IPS-18a (cell line): ENCODE results near the gene FAM9B.

ENCODE experiments used
- H3K27ac ChIP-seq: one replicate; pipeline ENCODE4 v1.5.1; 2013; ENCODE audit warnings: low read length
- H3K27me3 ChIP-seq: one replicate; pipeline ENCODE4 v1.6.1; 2013; ENCODE audit warnings: mild to moderate bottlenecking, low read length; ENCODE audit not compliant: control insufficient read depth, insufficient read depth
- H3K36me3 ChIP-seq: one replicate; pipeline ENCODE4 v1.6.1; 2013; ENCODE audit warnings: low read depth, low read length; ENCODE audit not compliant: control insufficient read depth
- H3K4me1 ChIP-seq: one replicate; pipeline ENCODE4 v1.6.1; 2013; ENCODE audit warnings: low read depth, low read length; ENCODE audit not compliant: control insufficient read depth
- H3K4me3 ChIP-seq: one replicate; pipeline ENCODE4 v1.5.1; 2013; ENCODE audit warnings: low read length
- H3K9ac ChIP-seq: one replicate; pipeline ENCODE4 v1.6.1; 2013; ENCODE audit warnings: mild to moderate bottlenecking, low read length, moderate library complexity
- H3K9me3 ChIP-seq: one replicate; pipeline ENCODE4 v1.6.1; 2013; ENCODE audit warnings: low read depth, low read length; ENCODE audit not compliant: control insufficient read depth

Gene FAM9B

DNA sequence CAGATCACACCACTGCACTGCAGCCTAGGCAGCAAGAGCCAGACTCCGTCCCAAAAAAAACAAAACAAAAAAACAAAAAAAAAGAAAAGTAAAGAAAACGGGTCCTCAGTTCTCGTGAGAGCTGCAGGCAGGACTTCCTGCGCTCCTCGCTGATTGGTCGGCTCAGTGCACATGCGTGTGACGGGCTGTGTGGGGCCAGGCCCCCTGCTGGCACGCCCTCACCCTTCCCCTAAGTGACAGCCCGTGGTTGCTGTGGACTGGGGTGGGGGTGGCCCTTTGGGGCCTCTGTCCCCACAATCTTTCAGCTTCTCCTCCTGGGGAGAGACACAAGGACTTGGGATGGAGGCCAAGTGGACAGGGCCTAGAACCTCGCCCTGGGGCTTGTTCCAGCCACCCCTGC lies at the start of gene FAM9B:
TSS of gene FAM9B (minus strand) at position 139 of the 400 bp plus-strand sequence. CDS start 1,141 bp downstream, outside the sequence.
- Histone ChIP-seq H3K9me3 (no peaks in the 10 kb centered on the region), H3K27ac (no peak within 1 kb of the TSS), H3K4me1 (no peaks in the 10 kb centered on the region), H3K27me3 (no peaks in the 10 kb centered on the region), H3K4me3 (no peak within 1 kb of the TSS), H3K36me3 (no peaks in the 10 kb centered on the region), H3K9ac (no peak within 1 kb of the TSS)

DNA sequence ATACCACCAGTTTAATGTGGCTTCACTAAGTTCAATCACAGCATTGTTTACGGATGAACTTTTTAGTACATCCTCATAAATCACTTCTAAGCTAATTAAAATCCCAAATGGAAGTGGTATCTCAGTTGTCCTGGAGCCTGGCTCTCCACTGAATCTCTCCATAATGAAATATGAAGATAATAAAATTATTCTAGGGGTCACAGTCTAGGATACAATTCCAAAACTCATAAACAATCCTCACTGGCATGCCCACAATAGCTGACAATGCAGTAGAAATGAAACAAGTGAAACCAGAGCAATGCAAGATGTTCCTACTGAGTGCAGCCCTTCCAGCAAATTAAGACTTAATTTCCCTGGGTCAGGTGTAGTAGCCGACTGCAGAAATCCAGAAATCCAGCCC lies 47.3 kb upstream of the FAM9B start:
- no peaks in the 10 kb centered on the region for H3K27me3 ChIP-seq
- no peaks in the 10 kb centered on the region for H3K9me3 ChIP-seq
- H3K4me1 ChIP-seq = no peaks in the 10 kb centered on the region
- H3K4me3 ChIP-seq = no peak overlapping the region
- no peak overlapping the region for H3K9ac ChIP-seq
- no peak overlapping the region for H3K27ac ChIP-seq
- H3K36me3 ChIP-seq = no peaks in the 10 kb centered on the region

DNA sequence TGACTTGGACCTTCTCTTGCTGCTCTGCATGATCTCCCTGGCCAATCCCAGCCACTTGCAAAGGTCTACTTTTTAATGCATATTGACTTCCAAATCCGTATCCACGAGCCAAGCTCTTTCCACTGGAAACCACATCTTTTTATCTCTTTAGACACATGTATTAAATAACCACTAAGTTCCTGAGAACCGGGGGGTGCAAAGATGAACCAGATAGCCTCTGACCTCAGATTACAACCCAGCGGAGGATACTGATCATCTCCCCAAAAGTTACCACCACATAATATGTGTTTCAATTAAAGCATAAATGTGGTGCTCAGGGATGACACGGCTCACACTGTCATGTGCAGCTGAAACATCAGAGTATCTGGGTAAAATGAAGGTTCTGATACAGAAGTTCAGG lies 40.4 kb upstream of the FAM9B start:
- H3K9me3 ChIP-seq = no peaks in the 10 kb centered on the region
- no peaks in the 10 kb centered on the region for H3K27me3 ChIP-seq
- H3K4me1 ChIP-seq = no peaks in the 10 kb centered on the region

DNA sequence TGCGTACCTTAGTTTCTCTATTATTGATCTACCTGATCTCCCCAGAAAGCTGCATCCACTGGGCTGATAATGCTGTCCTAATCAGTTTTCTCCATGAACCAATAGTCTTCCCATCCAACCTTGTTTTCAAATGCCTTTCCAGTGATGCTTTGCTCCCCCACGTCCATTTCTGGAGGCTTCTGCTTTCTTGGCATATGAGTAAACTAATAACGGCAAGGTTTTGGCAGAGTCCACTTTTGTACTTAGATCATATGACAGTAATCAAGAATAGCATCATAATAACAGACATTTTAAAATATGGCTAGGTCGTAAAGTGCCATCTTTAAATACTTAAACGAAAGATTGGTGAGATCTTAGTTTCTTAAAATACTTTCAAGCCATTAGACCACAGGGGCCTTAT lies 38.4 kb upstream of the FAM9B start:
- H3K4me3 ChIP-seq = no peak overlapping the region
- no peak overlapping the region for H3K27ac ChIP-seq
- peaks cover 7% of the 10 kb centered on the region for H3K4me1 ChIP-seq
- no peaks in the 10 kb centered on the region for H3K36me3 ChIP-seq
- no peaks in the 10 kb centered on the region for H3K27me3 ChIP-seq
- H3K9me3 ChIP-seq = no peaks in the 10 kb centered on the region
- no peak overlapping the region for H3K9ac ChIP-seq

More for the DNA sequence above, 40.4 kb upstream of the FAM9B start:
- Histone ChIP-seq H3K9ac (no peak overlapping the region), H3K27ac (no peak overlapping the region), H3K36me3 (no peaks in the 10 kb centered on the region), H3K4me3 (no peak overlapping the region)

DNA sequence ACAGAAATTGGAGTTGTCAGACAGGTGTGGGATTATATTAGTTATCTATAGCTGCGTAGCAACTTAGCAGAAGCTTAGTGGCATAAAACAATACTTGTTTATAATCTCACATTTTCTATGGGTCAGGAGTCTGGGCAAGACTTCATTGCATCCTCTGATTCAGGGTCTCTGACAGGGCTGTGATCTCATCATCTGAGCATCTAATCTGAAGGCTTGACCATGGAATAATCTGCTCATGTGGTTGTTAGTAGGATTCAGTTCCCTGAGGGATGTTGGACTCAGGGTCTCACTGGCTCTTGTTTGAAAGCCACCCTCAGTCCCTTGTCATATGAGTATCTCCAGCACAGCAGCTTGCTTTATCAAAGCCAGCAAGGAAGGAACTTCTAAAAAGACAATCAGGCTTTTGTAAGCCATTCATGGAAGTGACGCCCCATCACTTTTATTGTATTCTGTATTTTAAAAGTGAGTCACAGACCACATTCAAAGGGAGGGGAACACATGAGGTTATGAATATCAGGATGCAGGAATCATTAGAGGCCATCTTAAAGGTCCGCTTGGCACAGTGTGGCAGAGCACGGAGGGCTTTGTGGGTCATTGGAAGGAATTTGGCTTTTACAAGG lies 37.2 kb upstream of the FAM9B start:
- Histone ChIP-seq H3K9ac (no peak overlapping the region), H3K36me3 (no peaks in the 10 kb centered on the region), H3K27me3 (no peaks in the 10 kb centered on the region), H3K9me3 (no peaks in the 10 kb centered on the region), H3K4me3 (no peak overlapping the region), H3K27ac (no peak overlapping the region), H3K4me1 (peaks cover 8% of the 10 kb centered on the region)

DNA sequence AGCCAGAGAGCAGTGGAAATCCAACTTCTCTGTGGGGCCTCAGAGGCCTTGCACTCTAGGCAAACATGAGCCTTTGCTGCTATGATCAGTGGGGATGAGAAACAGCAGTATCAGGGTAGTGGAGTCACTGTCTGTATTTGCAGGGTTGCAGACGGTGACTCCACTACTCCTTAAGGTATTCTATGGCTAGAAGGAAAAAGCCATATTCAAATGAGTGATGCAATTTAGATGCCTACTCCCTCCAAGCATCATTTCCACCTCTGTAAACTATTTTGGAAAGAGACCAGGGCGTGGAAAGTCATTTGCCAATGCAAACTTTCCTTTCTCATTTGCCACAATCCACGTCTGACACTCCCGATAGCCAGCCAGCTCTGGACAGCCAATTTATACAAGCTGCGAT lies 35.6 kb upstream of the FAM9B start:
- H3K9ac ChIP-seq = no peak overlapping the region
- peaks cover 8% of the 10 kb centered on the region for H3K4me1 ChIP-seq
- H3K9me3 ChIP-seq = no peaks in the 10 kb centered on the region
- H3K4me3 ChIP-seq = no peak overlapping the region
- no peaks in the 10 kb centered on the region for H3K36me3 ChIP-seq
- no peak overlapping the region for H3K27ac ChIP-seq
- H3K27me3 ChIP-seq = no peaks in the 10 kb centered on the region

DNA sequence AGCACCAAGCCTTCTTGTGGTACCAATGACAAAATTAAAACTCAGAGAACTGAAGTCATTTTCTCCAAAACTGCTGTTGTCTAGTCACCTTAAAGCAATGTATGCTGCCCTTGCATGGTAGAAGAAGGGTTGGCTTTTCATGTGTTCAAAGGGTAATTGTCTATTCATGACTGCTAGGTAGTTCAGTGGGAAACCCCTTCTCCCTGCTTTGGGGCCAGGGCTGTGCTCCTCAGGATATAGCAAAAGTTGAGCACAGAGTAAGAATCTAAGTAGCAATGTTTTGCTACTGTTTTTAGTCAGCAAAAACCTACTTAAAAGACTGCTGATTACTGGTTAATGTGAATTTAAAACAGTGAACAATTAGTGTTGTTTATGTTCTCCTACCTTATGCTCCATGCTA lies 30.8 kb upstream of the FAM9B start:
- Histone ChIP-seq H3K36me3 (no peaks in the 10 kb centered on the region), H3K27ac (no peak overlapping the region), H3K27me3 (no peaks in the 10 kb centered on the region), H3K9me3 (no peaks in the 10 kb centered on the region), H3K4me1 (peaks cover 8% of the 10 kb centered on the region), H3K4me3 (no peak overlapping the region), H3K9ac (no peak overlapping the region)

DNA sequence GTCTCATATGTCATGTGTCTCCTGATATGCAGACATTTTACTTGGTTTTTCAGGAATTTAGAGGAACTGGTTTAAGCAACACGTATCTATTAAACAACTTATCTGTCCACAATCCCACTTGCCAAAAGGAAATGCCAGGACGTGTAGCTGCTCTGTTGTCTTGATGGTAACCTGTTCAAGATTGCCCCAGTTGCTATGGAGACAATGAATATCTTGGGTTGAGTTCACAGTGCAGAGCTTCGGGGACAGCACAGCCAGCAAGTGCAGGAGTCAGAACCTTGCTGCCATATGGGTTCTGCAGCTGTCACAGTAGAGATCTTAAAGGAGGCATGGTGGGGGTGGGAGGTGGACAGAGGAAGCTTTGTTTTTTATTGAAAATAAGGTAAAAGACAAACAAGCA lies 28.7 kb upstream of the FAM9B start:
- no peak overlapping the region for H3K27ac ChIP-seq

DNA sequence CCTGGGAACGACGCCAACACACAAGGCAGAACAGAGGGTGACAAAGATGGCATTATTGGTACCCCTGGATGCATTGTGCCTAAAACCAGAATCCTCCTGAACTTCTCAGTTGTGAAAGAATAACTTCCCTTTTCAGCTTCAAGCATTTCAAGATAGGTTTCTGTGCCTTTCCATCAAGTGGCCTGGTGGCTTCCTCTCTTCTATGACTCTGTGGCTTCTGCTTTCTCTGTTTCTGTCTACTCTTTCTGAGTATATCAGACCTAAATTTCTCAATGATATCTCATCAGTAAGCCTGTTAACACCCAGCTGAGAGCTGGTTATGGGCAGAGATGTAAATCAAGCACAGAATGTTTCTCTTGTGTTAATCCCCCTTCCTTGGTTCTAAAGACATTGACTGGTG lies 21.4 kb upstream of the FAM9B start:
- Histone ChIP-seq H3K9ac (no peak overlapping the region), H3K4me3 (no peak overlapping the region), H3K36me3 (no peaks in the 10 kb centered on the region), H3K27ac (no peak overlapping the region), H3K4me1 (no peaks in the 10 kb centered on the region), H3K9me3 (no peaks in the 10 kb centered on the region), H3K27me3 (no peaks in the 10 kb centered on the region)

More for the DNA sequence above, 28.7 kb upstream of the FAM9B start:
- Histone ChIP-seq H3K9me3 (no peaks in the 10 kb centered on the region), H3K9ac (no peak overlapping the region), H3K4me1 (peaks cover 4% of the 10 kb centered on the region), H3K4me3 (no peak overlapping the region), H3K27me3 (no peaks in the 10 kb centered on the region), H3K36me3 (no peaks in the 10 kb centered on the region)

DNA sequence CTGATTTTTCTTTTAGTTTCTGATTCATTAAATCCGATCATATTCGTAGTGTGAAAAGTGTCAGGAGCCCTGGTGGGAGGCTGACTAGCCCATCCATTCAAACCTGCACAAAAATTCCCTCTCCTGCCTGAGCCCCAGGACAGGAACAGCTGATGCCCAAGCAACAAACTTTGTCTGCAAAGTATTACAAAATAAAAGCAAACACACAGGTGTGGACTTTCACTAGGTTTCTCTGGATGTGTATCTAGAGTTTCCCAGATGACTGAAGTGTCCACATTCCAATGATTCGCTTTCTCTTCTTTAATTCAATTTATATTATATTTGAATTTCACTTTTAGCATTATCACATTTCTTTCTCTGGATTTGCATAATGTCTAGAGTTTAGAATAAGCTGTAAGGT lies 18.2 kb upstream of the FAM9B start:
- Histone ChIP-seq H3K4me3 (no peak overlapping the region), H3K9ac (no peak overlapping the region), H3K27ac (no peak overlapping the region), H3K36me3 (no peaks in the 10 kb centered on the region), H3K4me1 (no peaks in the 10 kb centered on the region), H3K9me3 (no peaks in the 10 kb centered on the region), H3K27me3 (no peaks in the 10 kb centered on the region)

DNA sequence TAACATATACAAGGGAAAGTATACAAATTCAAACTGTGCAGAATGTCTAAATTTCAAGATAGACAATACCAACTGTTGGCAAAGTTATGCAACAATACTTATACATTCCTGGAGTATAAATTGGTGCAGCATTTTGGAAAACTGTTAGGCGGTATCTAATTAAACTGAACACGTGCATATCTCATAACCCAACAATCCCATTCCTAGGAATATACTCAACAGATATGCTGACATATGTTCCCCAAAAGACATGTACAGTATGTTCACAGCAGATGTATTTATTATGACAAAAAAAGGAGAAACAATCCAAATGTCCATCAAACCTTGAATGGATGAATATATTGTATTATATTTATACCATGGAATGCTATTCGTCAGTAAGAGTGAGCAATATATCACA lies 16.4 kb upstream of the FAM9B start:
- Histone ChIP-seq H3K27ac (no peak overlapping the region), H3K9ac (no peak overlapping the region), H3K9me3 (no peaks in the 10 kb centered on the region), H3K36me3 (no peaks in the 10 kb centered on the region), H3K4me3 (no peak overlapping the region), H3K27me3 (no peaks in the 10 kb centered on the region), H3K4me1 (no peaks in the 10 kb centered on the region)

DNA sequence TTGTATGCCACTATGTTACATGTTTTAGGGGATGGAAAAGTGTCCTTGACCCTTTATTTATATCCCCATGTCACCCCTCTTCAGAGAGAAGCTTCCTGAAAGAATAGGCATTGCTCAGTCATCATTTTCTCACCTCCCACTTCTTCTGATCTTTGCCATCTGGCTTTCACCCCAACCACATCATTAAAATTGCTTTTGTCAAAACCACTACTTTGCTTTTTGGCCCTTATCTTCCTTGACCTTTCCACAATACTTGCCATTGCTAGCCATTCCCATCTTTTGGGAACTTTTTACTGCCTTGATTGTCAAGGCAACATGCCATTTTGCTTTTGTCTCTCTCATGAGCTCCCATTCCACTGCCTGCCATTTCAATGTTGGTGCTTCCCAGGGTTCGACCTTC lies 14.9 kb upstream of the FAM9B start:
- Histone ChIP-seq H3K9me3 (no peaks in the 10 kb centered on the region), H3K9ac (no peak overlapping the region), H3K36me3 (no peaks in the 10 kb centered on the region), H3K27me3 (no peaks in the 10 kb centered on the region), H3K4me3 (no peak overlapping the region), H3K27ac (no peak overlapping the region), H3K4me1 (no peaks in the 10 kb centered on the region)
